OCI-LY1 (cell line): ENCODE measurements around the gene ARHGEF12.

ENCODE experiments used
- H2AFZ ChIP-seq: fragments of 200-600 bp; sonication (generic), shearing (Covaris generic); 2 replicates; pipeline ENCODE4 v1.6.0; 2014; ENCODE audit warnings: antibody characterized with exemption, mild to moderate bottlenecking, low read length
- H3F3A ChIP-seq: fragments of 200-600 bp; sonication (generic), shearing (Covaris generic); 2 replicates; pipeline ENCODE4 v1.6.0; 2014; ENCODE audit warnings: mild to moderate bottlenecking, antibody characterized with exemption, low read length, moderate library complexity; ENCODE audit not compliant: insufficient read depth
- H3K27ac ChIP-seq: fragments of 200-600 bp; sonication (generic); 2 replicates; pipeline ENCODE4 v1.5.1; 2014; ENCODE audit warnings: low read length, mixed run types, mild to moderate bottlenecking, low read depth; ENCODE audit not compliant: poor library complexity, severe bottlenecking
- H3K27me3 ChIP-seq: fragments of 200-600 bp; sonication (generic); 2 replicates; pipeline ENCODE4 v1.6.0; 2014; ENCODE audit warnings: antibody characterized with exemption, mild to moderate bottlenecking, low read length, moderate library complexity; ENCODE audit not compliant: insufficient read depth
- H3K36me3 ChIP-seq: fragments of 200-600 bp; sonication (generic); 2 replicates; pipeline ENCODE4 v1.6.1; 2014; ENCODE audit warnings: mild to moderate bottlenecking, antibody characterized with exemption, low read length, moderate library complexity, mixed read lengths; ENCODE audit not compliant: insufficient read depth
- H3K4me1 ChIP-seq: fragments of 200-600 bp; sonication (generic); 2 replicates; pipeline ENCODE4 v1.5.1; 2014; ENCODE audit warnings: mild to moderate bottlenecking, low read length, moderate library complexity; ENCODE audit not compliant: insufficient read depth, severe bottlenecking
- H3K4me2 ChIP-seq: fragments of 200-600 bp; sonication (generic), shearing (Covaris generic); 2 replicates; pipeline ENCODE4 v1.6.1; 2014; ENCODE audit warnings: low read length
- H3K4me3 ChIP-seq: fragments of 200-600 bp; sonication (generic); 2 replicates; pipeline ENCODE4 v1.5.1; 2014; ENCODE audit warnings: low read length, low read depth, mild to moderate bottlenecking, mixed read lengths; ENCODE audit not compliant: poor library complexity, severe bottlenecking
- H3K79me2 ChIP-seq: fragments of 200-600 bp; shearing (Covaris generic); 2 replicates; pipeline ENCODE4 v1.6.1; 2016; ENCODE audit warnings: mixed run types, low read length, mixed read lengths; ENCODE audit not compliant: insufficient read depth
- H3K9ac ChIP-seq: fragments of 200-600 bp; sonication (generic), shearing (Covaris generic); 2 replicates; pipeline ENCODE4 v1.6.1; 2014; ENCODE audit warnings: mild to moderate bottlenecking, low read length, mixed read lengths
- H3K9me2 ChIP-seq: fragments of 200-600 bp; sonication (generic), shearing (Covaris generic); 2 replicates; pipeline ENCODE4 v1.6.1; 2014; ENCODE audit warnings: low read depth, mild to moderate bottlenecking, low read length, mixed read lengths
- H3K9me3 ChIP-seq: fragments of 200-600 bp; shearing (Covaris generic); 2 replicates; pipeline ENCODE4 v1.6.1; 2014; ENCODE audit warnings: low read length, mixed read lengths
- H4K20me1 ChIP-seq: fragments of 200-600 bp; sonication (generic), shearing (Covaris generic); 2 replicates; pipeline ENCODE4 v1.6.0; 2016; ENCODE audit warnings: mild to moderate bottlenecking, low read length; ENCODE audit not compliant: insufficient read depth
- EZH2 ChIP-seq: fragments of 200-600 bp; sonication (generic), shearing (Covaris generic); IDR thresholded peaks from 2 replicates; pipeline ENCODE4 v1.8.0; 2017; ENCODE audit warnings: borderline replicate concordance, mixed run types, mild to moderate bottlenecking, antibody characterized with exemption, low read length, moderate library complexity, mixed read lengths
- TF ChIP-seq, protein P1 (sequence below): fragments of 200-600 bp; sonication (generic), shearing (Covaris generic); IDR thresholded peaks from 2 replicates; pipeline ENCODE4 v1.5.1; 2017; ENCODE audit warnings: mild to moderate bottlenecking, antibody characterized with exemption, low read length, moderate library complexity, mixed read lengths

The ARHGEF12 gene

DNA sequence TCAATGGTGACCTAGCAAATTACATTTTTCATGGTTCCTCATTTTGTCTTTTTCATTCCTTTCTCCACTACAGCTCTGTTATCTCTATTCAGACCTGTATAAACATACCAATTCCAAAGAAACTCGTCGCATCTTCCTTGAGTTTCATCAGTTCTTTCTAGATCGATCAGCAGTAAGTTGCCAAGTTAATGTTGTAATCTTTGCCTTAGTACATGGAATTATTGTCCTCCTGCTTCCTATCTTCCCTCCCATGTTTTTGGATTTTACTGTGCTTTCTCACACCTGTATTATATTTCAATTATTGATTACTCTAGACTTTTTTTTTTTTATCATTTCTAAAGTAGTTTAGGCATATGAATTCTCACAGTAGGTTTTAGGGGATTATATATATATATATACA, 105.8 kb downstream of the ARHGEF12 start:
- TF ChIP-seq, protein P1, sequence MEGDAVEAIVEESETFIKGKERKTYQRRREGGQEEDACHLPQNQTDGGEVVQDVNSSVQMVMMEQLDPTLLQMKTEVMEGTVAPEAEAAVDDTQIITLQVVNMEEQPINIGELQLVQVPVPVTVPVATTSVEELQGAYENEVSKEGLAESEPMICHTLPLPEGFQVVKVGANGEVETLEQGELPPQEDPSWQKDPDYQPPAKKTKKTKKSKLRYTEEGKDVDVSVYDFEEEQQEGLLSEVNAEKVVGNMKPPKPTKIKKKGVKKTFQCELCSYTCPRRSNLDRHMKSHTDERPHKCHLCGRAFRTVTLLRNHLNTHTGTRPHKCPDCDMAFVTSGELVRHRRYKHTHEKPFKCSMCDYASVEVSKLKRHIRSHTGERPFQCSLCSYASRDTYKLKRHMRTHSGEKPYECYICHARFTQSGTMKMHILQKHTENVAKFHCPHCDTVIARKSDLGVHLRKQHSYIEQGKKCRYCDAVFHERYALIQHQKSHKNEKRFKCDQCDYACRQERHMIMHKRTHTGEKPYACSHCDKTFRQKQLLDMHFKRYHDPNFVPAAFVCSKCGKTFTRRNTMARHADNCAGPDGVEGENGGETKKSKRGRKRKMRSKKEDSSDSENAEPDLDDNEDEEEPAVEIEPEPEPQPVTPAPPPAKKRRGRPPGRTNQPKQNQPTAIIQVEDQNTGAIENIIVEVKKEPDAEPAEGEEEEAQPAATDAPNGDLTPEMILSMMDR: no peak
- no peak for TF ChIP-seq EZH2
- Histone ChIP-seq H3K9ac (no peak overlapping the region), H3K79me2 (no peaks in the 10 kb centered on the region), H3K4me3 (no peak overlapping the region), H3F3A (no peaks in the 10 kb centered on the region), H3K36me3 (no peaks in the 10 kb centered on the region; the same call in 1 of the 2 replicates), H3K27me3 (no peaks in the 10 kb centered on the region), H3K9me2 (no peaks in the 10 kb centered on the region), H2AFZ (no peak overlapping the region), H3K9me3 (no peaks in the 10 kb centered on the region), H4K20me1 (no peaks in the 10 kb centered on the region), H3K4me1 (no peaks in the 10 kb centered on the region), H3K27ac (no peak overlapping the region), H3K4me2 (no peak overlapping the region)

DNA sequence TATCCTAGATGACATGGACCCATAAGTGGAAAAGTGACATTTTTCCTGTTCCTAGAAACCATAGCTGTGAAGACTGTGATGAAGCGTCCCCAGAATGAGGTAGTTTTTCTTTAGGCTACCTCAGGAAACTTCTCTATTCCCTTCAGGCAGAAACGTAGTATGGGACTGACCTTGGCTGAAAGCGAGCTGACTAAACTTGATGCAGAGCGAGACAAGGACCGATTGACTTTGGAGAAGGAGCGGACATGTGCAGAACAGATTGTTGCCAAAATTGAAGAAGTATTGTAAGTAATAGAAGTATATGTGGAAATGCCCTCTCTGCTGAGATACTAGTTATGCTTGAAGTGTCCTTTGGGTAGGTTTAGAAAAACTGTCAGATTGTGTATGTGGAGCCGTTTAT, 110.6 kb downstream of the ARHGEF12 start:
- no peak overlapping the region for H3K9ac ChIP-seq
- H3F3A ChIP-seq: no peaks in the 10 kb centered on the region
- H2AFZ ChIP-seq: no peak overlapping the region
- no peaks in the 10 kb centered on the region for H3K27me3 ChIP-seq
- no peak overlapping the region for H3K27ac ChIP-seq
- H3K9me2 ChIP-seq: no peaks in the 10 kb centered on the region
- H3K4me1 ChIP-seq: no peaks in the 10 kb centered on the region
- H3K79me2 ChIP-seq: no peaks in the 10 kb centered on the region
- no peak overlapping the region for H3K4me3 ChIP-seq
- H3K4me2 ChIP-seq: no peak overlapping the region
- no peaks in the 10 kb centered on the region for H4K20me1 ChIP-seq
- TF ChIP-seq EZH2: no peak
- TF ChIP-seq, protein P1: no peak
- no peaks in the 10 kb centered on the region for H3K9me3 ChIP-seq
- peaks cover 6% of the 10 kb centered on the region for H3K36me3 ChIP-seq

DNA sequence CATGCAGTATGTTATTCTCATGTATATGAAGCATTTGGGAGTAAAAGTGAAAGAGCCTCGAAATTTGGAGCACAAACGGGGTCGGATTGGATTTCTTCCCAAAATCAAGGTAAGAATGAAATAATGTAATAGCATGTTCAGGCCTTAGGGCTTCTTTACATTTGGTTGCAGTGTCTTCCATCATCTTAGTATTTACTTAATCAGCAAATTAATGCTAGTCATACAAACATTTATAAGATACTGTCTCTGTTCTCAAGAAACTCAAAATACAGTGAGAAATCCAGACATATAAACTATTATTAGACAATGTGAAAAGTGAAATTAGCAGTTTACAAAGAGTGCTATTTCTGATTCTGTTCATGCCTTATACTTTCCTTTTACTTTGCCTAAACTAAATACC, 112.0 kb downstream of the ARHGEF12 start:
- Histone ChIP-seq H3K79me2 (no peaks in the 10 kb centered on the region), H3K27me3 (no peaks in the 10 kb centered on the region), H4K20me1 (no peaks in the 10 kb centered on the region), H3K9ac (no peak overlapping the region), H3K27ac (no peak overlapping the region), H3K4me1 (no peaks in the 10 kb centered on the region), H3K36me3 (peaks cover 6% of the 10 kb centered on the region), H3F3A (no peaks in the 10 kb centered on the region), H3K4me3 (no peak overlapping the region), H2AFZ (no peak overlapping the region), H3K4me2 (no peak overlapping the region), H3K9me2 (no peaks in the 10 kb centered on the region), H3K9me3 (no peaks in the 10 kb centered on the region)
- TF ChIP-seq EZH2: no peak
- TF ChIP-seq, protein P1: no peak
